ENCODE results near the gene SHISA7.

DNA sequence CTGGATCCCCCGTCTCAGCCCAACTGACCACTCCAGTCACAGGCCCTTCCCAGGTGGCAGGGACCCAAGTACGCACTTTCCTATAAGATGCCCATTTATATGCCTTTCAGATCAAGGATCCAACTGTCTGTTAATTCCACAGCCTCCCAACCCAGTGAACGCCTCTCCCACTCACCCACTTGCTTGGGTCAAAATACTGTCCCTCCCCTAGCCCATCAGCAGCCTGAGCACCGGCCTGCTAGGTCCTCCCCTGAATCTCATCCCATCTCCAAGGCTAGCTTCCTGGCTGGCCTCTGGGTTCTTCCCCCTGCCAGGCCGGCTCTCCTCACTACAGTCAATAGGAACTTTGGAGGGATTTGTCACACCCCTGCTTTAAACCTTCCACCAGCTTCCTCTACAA, 37.5 kb downstream of the SHISA7 start:
- TF ChIP-seq, protein P1, sequence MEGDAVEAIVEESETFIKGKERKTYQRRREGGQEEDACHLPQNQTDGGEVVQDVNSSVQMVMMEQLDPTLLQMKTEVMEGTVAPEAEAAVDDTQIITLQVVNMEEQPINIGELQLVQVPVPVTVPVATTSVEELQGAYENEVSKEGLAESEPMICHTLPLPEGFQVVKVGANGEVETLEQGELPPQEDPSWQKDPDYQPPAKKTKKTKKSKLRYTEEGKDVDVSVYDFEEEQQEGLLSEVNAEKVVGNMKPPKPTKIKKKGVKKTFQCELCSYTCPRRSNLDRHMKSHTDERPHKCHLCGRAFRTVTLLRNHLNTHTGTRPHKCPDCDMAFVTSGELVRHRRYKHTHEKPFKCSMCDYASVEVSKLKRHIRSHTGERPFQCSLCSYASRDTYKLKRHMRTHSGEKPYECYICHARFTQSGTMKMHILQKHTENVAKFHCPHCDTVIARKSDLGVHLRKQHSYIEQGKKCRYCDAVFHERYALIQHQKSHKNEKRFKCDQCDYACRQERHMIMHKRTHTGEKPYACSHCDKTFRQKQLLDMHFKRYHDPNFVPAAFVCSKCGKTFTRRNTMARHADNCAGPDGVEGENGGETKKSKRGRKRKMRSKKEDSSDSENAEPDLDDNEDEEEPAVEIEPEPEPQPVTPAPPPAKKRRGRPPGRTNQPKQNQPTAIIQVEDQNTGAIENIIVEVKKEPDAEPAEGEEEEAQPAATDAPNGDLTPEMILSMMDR (IDR thresholded peaks at IDR 0.05; ENCODE audit: low read depth, low read length): no peak
- TF ChIP-seq MAX (IDR thresholded peaks at IDR 0.05; ENCODE audit: low read depth, low read length): no peak
- TF ChIP-seq POLR2A (IDR thresholded peaks at IDR 0.05; ENCODE audit: extremely low read depth, insufficient read length): no peak
